A549 treated with dexamethasone at 1 μM for 4 hours (cell line): ENCODE results near the gene ASAP2. TPM values are rescaled to one million over a fixed set of nuclear protein-coding genes. Genes with fewer than 3 reads are reported as not detected.

ENCODE experiments used
- total RNA-seq: library from RNA; stranded (reverse); fragments of 200-300 nt; extraction: Qiagen RNA extraction; gene quantifications from 5 replicates; pipeline ENCODE4 v1.2.3, GENCODE V29; 2022

ASAP2 gene
- total RNA-seq: 38.4 to 69.0 TPM (median 64.1 TPM) in 5 replicates

DNA sequence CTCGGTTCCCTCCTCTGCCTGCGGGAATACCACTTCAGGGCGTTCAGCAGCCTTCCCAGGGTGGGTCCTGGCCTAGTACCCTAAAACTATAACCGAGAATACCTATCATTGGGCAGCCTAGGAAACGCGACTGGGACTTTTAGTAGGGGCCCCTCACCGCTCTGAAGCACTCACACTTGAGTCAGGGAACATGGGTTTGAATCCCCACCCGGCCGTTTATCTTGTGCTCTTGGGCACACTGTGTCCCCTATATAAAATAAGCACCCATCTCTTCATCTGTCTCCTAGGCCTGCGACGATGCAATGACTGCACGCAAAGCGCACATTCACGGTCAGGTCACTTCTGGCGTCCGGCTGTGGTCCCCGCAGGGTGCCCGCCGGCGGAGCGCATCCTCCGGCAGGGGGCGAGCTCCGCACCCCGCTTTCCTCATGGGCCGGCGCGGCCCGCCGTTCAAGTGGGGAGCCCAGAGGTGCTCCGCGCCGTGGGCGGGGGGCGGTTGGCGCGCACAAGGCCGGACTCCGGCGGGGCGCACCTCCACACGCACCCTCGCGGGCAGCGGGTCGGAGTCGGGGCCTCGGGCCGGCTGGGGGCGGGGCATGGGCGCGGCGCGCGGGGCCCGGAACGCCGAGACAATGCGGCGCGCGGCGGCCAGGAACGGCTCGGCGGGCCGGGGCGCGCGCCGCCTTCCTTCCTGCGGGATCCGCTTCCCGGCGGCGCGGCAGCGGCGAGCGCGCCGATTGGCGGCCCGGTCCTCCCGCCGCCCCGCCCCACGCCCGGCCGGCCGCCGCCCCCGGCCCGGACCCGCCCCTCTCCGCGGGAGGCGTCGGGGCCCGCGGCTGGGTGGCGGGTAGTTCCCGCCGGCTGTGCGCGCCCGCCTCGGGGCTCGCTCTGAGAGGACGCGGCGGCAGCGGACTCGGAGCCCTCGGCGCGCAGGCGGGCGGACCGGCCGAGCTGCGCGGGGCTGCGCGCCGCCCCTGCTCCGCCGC lies at the start of gene ASAP2:
Gene ASAP2 (plus strand): TSS at position 850 of the 986 bp plus-strand sequence. CDS start 293 bp downstream, outside the sequence.

DNA sequence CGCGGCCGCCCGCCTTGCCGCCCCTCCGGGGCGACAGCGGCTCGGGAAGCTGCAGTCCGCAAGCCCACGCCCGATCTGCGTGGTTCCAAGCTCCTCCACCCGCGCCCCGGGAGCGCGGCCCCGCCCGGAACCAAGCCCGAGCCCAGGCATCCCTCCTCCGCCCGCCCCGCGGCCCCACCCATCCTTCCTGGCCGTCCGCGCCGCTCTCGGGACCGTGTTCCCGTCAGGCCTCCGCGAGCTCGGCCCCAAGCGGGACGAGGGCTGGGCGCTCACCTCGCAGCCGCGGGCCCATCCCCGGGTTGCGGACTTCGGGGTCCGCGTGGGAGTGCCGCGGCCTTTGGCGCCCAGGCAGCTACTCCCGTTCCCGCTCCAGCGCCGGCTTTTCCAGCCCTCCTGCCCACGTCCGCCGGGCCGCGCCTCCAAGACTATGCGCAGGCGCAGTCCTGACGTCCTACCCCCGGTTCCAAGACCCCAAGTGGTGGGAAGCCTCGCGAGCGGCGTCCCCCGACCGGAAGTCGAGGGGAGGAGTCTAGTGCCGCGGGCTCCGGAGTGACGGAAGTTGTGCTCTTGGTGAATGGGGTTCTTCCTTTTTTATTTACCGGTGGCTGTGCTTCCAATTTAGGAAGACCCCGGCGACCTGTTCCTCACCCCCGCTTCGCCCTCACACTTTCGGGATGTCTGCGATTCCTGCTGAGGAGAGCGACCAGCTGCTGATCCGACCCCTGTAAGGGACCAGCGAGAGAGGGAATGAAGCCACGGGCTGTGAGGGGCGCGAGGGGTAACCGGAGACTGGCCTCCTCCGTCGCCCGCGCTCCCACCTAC lies 216.7 kb downstream of the ASAP2 start, which contains the start of the genes CPSF3 and ITGB1BP1:
Gene CPSF3 (plus strand): TSS at position 555 of the 822 bp plus-strand sequence. CDS start 120 bp downstream, at position 675.
Gene ITGB1BP1 (minus strand): TSS at position 429 of the 822 bp plus-strand sequence. CDS start 4,831 bp downstream, outside the sequence.

Other genes starting within 250 kb of the ASAP2 start
- 52.7 to 84.7 TPM (median 82.1 TPM) in 5 replicates for gene MBOAT2, start 203.1 kb upstream of the ASAP2 start, total RNA-seq
- 162 to 220 TPM (median 176 TPM) in 5 replicates for gene ITGB1BP1, start 216.7 kb downstream of the ASAP2 start, total RNA-seq
- gene CPSF3, start 216.8 kb downstream of the ASAP2 start, total RNA-seq: 56.0 to 60.8 TPM (median 58.1 TPM) in 5 replicates